GM18498 (cell line): ENCODE measurements around the gene FRMPD2.
"Not testable (repeated sequence)": the region's sequence is repeated elsewhere in the genome, so short reads cannot be mapped to it uniquely, and the experiment has no call there.

Source experiments
- ATAC-seq: cut with Tn5 transposase; IDR thresholded peaks from one replicate; pipeline ENCODE4 v1.9.1; 2021; ENCODE audit warnings: mild to moderate bottlenecking, moderate library complexity; ENCODE audit not compliant: unreplicated experiment

FRMPD2 gene

DNA sequence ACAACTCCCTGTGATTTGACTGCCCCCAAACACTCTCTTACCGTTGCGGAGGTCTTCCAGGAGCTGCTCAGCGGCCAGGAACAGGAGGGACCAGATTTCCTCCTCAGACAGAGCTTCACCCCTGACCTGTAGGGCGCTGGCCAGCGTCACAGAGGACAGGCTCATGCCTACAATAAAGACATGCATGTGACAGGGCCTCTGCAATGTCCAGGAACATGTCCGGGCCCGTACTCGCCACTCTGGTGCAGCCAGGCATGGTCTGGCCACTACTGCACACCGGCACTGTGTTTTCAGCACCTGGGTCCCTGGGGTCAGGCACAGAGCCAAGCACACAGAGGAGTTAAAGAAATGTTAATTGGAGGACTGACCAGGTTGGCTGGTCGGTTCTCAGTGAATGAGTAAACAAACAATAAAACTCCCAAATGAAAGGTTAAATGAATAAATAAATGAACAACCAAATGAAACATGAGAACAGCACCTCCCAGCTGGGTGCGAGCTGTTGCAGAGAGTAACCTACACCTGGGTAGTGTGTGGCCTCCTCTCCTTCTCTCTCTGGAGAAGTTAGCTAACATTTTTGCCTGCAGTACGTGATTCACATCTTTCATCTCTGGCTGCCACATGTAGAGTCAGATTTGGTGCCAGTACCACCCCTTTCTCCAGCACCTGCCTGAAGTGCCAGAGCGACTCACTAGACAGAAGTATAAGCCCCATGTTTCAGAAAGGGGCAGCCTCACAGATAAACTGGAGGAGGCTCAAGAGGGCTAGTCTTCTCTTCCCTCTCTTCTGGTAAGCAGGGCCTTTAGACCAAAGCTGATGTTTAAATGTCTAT lies 22.8 kb downstream of the FRMPD2 start:
- ATAC-seq = no peak

GRCh38 chr10:48251152-48251524 lies 23.4 kb downstream of the FRMPD2 start:
- no peak for ATAC-seq

GRCh38 chr10:48249763-48250351 lies 24.6 kb downstream of the FRMPD2 start:
- ATAC-seq = no peak

DNA sequence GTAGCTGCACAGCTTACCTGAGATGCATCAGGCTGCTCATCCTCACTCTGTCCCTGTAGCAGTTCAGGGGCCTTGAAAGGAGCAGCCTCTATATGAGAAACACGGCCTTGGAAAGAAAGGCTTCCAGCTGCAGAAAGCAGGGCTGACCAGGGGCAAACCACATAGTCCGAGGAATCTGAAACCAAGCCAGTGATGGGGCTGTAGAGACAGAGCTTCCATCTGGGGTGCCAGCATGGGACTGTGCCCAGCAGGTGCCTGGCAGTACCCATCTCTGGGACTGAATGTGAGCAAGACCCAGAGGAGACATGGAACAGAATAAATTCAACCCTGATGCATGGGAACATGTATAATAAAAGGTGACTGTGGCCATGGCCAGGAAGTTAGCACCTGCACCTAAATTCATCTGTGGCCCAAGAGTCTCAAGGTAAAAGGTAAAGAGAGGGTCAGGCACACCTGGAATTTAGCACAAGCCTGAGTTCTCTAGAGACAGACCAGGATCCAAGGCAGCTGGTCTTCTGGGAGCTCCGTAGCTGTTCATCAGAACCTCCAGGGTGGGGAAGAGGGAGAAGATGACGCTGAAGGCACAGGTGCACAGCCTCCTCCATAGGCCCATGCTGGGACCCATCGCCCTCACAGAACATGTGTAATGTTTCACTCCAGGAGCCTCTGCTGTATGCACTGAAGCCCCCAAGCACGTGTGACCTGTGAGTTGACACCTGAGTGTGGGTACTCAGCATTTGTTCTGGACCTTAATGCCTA lies 25.3 kb downstream of the FRMPD2 start:
- ATAC-seq = no peak

DNA sequence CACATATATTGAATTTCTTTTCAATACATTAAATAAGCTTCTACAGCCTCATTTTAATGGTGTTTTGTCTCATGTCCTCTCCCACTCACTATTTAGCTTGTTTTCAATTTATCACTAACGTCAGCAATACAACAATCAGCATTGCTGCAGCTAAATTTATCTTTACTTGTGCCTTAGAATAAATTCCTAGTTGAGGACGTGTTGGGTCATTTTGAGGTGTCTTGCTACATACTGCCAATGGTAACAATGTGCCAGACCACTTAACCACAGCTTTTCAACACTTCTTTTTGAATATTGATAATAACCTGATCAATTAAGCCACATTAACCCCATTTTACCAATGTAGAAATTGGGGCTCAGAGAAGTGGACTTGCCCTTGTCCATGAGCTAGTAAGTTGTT lies 26.0 kb downstream of the FRMPD2 start:
- ATAC-seq = no peak

GRCh38 chr10:48247680-48248079 lies 26.8 kb downstream of the FRMPD2 start:
- ATAC-seq = no peak

DNA sequence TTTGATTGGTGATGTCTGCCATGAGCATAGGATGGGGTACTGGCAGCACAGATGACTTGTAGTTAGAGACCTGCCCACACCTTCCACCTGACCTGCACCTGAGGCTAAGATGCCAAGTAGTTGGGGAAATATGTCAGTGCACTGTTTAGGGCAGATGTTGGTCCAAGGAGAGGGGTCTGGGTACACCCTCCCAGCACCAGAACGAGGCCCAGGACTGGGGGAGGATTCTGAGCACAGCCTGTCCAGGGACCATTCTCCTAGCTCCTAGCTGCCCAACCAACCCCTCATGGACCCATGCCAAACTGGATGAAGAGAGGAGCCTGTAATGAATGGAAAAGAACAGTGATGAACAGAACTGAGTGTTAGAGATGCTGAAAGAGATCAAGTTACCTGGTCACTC lies 28.0 kb downstream of the FRMPD2 start:
- ATAC-seq = no peak

- ATAC-seq = no peak
Measured at GRCh38 chr10:48245977-48246376, 28.5 kb downstream of the FRMPD2 start.

GRCh38 chr10:48243921-48244320 lies 30.6 kb downstream of the FRMPD2 start:
- ATAC-seq = not testable (repeated sequence)

GRCh38 chr10:48243487-48243886 lies 31.0 kb downstream of the FRMPD2 start:
- no peak for ATAC-seq

- no peak for ATAC-seq
Measured at GRCh38 chr10:48242171-48242904, 32.2 kb downstream of the FRMPD2 start.

GRCh38 chr10:48241332-48241731 lies 33.2 kb downstream of the FRMPD2 start:
- no peak for ATAC-seq

- no peak for ATAC-seq
Measured at GRCh38 chr10:48240196-48240595, 34.3 kb downstream of the FRMPD2 start.

GRCh38 chr10:48239618-48240017 lies 34.9 kb downstream of the FRMPD2 start:
- ATAC-seq = no peak

GRCh38 chr10:48238826-48239520 lies 35.5 kb downstream of the FRMPD2 start:
- ATAC-seq = no peak

DNA sequence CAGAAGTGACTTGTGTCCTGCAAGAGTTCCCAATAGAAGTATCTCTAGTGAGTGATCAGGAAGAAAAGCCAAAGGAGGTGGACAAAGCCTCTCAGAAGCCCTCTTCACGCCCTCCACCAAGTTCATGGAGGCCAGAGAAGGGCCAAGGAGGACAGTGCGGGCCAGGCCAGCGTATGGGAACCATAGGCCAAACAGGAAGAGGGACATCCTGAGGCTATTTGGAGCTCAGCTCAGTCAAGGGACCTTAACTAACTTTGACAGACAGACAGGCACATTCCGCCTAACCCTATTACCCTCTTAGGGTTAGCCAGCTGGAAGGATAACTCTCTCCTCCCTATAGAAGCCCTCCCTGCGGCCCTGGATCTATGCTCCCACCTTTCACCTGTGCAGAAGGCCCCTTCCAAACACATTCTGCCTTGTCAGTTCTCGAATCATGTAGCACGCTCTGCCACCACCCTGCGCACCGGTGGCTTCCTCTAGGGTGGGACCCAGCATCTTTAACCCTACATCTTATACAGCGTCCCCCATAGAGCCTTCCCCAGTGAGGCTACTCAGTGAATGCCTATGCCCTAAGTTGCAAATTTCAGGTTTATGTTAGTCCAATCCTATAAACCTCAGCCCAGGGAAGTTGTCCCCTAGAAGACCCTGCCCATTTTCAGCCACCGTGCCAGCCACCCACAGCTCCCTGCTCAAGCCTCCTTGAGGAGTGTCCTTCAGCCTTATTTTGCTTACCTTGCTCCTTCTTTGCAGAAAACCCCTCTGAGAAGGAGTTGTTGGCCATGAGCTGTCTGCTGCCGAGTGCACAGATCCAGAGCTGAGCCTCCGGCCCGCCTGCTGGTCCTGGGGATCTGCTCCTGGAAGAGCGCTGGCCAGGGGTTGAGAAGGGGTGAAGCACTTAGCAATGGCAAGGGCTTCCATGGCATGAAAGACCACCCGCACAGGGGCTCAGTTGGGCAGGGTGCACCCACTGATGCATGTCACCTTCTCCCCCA lies 36.9 kb downstream of the FRMPD2 start:
- ATAC-seq = no peak

DNA sequence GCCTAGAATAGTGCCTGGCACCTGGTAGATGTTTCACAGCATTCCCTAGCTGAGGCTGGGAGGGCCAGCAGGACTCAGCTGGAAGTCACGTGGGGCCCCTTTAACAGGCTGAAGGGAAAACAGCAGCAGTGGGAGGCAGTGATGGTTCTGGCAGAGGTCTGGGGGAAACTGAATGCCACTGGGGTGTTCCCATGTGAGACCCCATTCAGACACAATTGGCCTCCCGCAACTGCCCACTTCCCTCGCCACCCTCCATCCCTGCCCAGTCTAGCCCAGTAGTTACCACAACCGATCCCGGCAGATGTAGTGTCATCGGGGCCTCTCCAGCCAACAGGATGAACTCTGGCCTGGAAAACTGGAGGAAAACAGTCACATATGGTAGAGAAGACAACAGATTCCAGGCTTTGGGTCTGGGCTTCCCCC lies 38.3 kb downstream of the FRMPD2 start:
- ATAC-seq = no peak

DNA sequence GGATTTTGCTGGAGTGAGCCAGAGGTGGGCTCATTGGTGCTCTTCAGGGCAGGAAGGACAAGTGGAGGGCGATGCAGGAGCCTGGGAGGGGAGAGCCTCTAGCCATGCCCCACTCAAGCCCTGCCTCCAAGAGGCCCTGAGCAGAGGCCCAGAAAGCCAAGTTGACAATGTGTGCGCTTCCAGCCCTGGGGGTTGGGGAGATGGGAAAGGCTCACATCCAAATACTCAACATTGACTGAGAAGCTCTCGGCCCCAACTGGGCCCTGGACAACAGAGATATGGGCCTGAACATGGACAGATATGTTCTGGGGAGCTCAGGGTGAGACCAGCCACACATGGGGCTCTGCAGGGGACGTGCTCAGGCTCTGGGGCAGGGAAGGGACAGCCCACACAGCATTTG lies 39.0 kb downstream of the FRMPD2 start:
- no peak for ATAC-seq

- ATAC-seq = no peak
Measured at GRCh38 chr10:48234787-48235186, 39.7 kb downstream of the FRMPD2 start.
